GM12864 (cell line): ENCODE results near the gene SUCLG2.
A peak's percentile ranks its signal among the peaks of the same experiment; 100 is the strongest.

Experiments
- DNase-seq: peaks from one replicate; pipeline ENCODE4 v3.0.0-alpha.2; 2011; ENCODE audit warnings: low read depth
- H3K4me3 ChIP-seq: 2 replicates; pipeline ENCODE4 v1.5.1; 2011; ENCODE audit warnings: mild to moderate bottlenecking, low read depth, low read length, control low read depth
- TF ChIP-seq, protein P1 (sequence below): IDR thresholded peaks from 2 replicates; pipeline ENCODE4 v1.5.1; 2011; ENCODE audit warnings: low read depth, mild to moderate bottlenecking, moderate library complexity, low read length, control low read depth, inconsistent platforms; ENCODE audit errors: missing control alignments

Gene SUCLG2

GRCh38 chr3:67383379-67383778 is 271.0 kb downstream of the SUCLG2 start:
- DNase-seq: no peak

DNA sequence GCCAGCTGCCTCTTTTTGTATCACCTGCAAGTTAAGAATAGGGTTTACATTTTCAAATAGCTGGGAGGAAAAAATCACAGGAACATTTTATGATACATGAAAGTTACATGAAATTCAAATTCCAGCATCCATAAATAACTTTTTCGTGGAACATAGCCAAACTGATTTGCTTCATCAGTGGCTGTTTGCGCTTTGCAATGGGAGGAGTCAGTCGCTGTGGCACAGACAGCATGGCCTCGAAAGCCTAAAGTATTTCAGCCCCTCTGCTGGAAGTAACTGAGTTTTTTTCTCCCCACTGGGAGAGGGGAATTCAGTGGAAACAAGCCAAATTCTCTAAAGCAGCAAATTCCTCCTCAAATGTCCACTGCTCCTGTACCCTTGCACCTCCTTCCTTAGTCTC is 271.9 kb downstream of the SUCLG2 start:
- no peak for DNase-seq
- H3K4me3 ChIP-seq: no peak overlapping the region
- TF ChIP-seq, protein P1, sequence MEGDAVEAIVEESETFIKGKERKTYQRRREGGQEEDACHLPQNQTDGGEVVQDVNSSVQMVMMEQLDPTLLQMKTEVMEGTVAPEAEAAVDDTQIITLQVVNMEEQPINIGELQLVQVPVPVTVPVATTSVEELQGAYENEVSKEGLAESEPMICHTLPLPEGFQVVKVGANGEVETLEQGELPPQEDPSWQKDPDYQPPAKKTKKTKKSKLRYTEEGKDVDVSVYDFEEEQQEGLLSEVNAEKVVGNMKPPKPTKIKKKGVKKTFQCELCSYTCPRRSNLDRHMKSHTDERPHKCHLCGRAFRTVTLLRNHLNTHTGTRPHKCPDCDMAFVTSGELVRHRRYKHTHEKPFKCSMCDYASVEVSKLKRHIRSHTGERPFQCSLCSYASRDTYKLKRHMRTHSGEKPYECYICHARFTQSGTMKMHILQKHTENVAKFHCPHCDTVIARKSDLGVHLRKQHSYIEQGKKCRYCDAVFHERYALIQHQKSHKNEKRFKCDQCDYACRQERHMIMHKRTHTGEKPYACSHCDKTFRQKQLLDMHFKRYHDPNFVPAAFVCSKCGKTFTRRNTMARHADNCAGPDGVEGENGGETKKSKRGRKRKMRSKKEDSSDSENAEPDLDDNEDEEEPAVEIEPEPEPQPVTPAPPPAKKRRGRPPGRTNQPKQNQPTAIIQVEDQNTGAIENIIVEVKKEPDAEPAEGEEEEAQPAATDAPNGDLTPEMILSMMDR: no peak

More at GRCh38 chr3:67383379-67383778, 271.0 kb downstream of the SUCLG2 start:
- TF ChIP-seq, protein P1: no peak
- H3K4me3 ChIP-seq: no peak overlapping the region

DNA sequence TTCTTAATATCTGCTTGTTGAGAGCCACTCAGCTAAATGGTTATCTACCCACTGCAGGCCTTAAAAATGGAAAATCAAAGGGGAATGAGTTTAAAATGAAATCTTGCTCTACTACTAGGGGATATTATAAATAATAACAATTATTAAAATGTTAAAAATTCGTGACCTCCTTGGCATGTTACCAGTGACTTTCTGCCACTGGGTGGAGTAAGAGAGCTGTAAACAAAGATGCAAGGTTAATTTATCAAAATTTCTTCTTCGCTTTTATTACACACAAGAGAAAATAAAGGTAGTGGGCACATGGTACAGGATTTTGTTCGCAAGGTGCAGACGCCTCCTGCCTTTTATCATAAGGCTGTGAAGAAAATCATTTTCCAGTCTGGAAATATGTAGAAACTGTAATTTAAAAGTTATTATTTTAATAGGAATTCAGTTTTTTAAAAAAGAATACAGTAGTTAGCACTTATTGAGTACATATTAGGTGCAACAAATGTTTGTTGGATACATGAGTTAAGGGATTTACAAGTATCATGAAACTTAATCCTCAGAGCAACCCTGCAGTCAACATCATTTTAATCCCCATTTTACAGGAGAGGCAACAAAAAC is 272.6 kb downstream of the SUCLG2 start:
- no peak for DNase-seq
- H3K4me3 ChIP-seq: no peak overlapping the region
- TF ChIP-seq, protein P1: peak; percentile 59

- TF ChIP-seq, protein P1: no peak
Measured at GRCh38 chr3:67380118-67380517, 274.3 kb downstream of the SUCLG2 start.

GRCh38 chr3:67377299-67377698 is 277.1 kb downstream of the SUCLG2 start:
- no peak overlapping the region for H3K4me3 ChIP-seq
- TF ChIP-seq, protein P1: no peak
- no peak for DNase-seq

More at GRCh38 chr3:67380118-67380517, 274.3 kb downstream of the SUCLG2 start:
- no peak for DNase-seq
- H3K4me3 ChIP-seq: no peak overlapping the region

- DNase-seq: no peak
- H3K4me3 ChIP-seq: no peak overlapping the region
- TF ChIP-seq, protein P1: no peak
Measured at GRCh38 chr3:67376416-67376815, 278.0 kb downstream of the SUCLG2 start.

GRCh38 chr3:67375976-67376375 is 278.4 kb downstream of the SUCLG2 start:
- TF ChIP-seq, protein P1: no peak
- DNase-seq: no peak
- H3K4me3 ChIP-seq: no peak overlapping the region
